ENCODE data around the gene SCNN1G. TPM values are rescaled to one million over a fixed set of nuclear protein-coding genes. Genes with fewer than 3 reads are reported as not detected.

Gene SCNN1G
- total RNA-seq, 4 donors from 2014 or later: 0.20 TPM; not detected in 3

- Histone ChIP-seq H3K27ac (no peak overlapping the region), H3K36me3 (no peaks in the 10 kb centered on the region), H3K9me3 (no peaks in the 10 kb centered on the region), H3K4me1 (peaks cover 0 to 12% (median 0%) of the 10 kb centered on the region in 4 donors), H3K27me3 (no peaks in the 10 kb centered on the region), H3K4me3 (no peak overlapping the region)
- TF ChIP-seq CTCF (IDR thresholded peaks at IDR 0.05) (no peak), POLR2A (IDR thresholded peaks at IDR 0.05) (no peak), EP300 (IDR thresholded peaks at IDR 0.05) (no peak)
- WGBS, 2 donors: 86 to 88% methylated on average over 9 of the region's 9 CpGs
- DNase-seq (ENCODE audit: low spot score in 2 of 2): no peak
Measured at GRCh38 chr16:23194497-23195221, 12.1 kb downstream of the SCNN1G start.

GRCh38 chr16:23195366-23195978, 12.9 kb downstream of the SCNN1G start:
- TF ChIP-seq EP300 (IDR thresholded peaks at IDR 0.05): no peak
- no peak for TF ChIP-seq CTCF (IDR thresholded peaks at IDR 0.05)
- no peak for TF ChIP-seq POLR2A (IDR thresholded peaks at IDR 0.05)
- H3K4me3 ChIP-seq: no peak overlapping the region
- no peak overlapping the region for H3K27ac ChIP-seq
- H3K4me1 ChIP-seq: peaks cover 0 to 12% (median 0%) of the 10 kb centered on the region in 4 donors
- H3K36me3 ChIP-seq: no peaks in the 10 kb centered on the region
- no peaks in the 10 kb centered on the region for H3K9me3 ChIP-seq
- no peak for DNase-seq (ENCODE audit: low spot score in 2 of 2)
- no peaks in the 10 kb centered on the region for H3K27me3 ChIP-seq
- 40 to 45% methylated on average over 3 of the region's 3 CpGs for WGBS, 2 donors

- Histone ChIP-seq H3K4me3 (no peak overlapping the region), H3K9me3 (no peaks in the 10 kb centered on the region), H3K4me1 (peaks cover 0 to 12% (median 0%) of the 10 kb centered on the region in 4 donors), H3K27me3 (no peaks in the 10 kb centered on the region), H3K36me3 (no peaks in the 10 kb centered on the region), H3K27ac (no peak overlapping the region)
- WGBS, 2 donors: 29 to 36% methylated on average over 5 of the region's 5 CpGs
- TF ChIP-seq EP300 (IDR thresholded peaks at IDR 0.05): no peak
- no peak for TF ChIP-seq CTCF (IDR thresholded peaks at IDR 0.05)
- no peak for TF ChIP-seq POLR2A (IDR thresholded peaks at IDR 0.05)
- DNase-seq (ENCODE audit: low spot score in 2 of 2): no peak
Measured at GRCh38 chr16:23196539-23196938, 14.0 kb downstream of the SCNN1G start.

- Histone ChIP-seq H3K36me3 (no peaks in the 10 kb centered on the region), H3K9me3 (no peaks in the 10 kb centered on the region), H3K27ac (no peak overlapping the region), H3K4me1 (no peaks in the 10 kb centered on the region), H3K27me3 (no peaks in the 10 kb centered on the region), H3K4me3 (no peak overlapping the region)
- DNase-seq (ENCODE audit: low spot score in 2 of 2): no peak
- 84 to 87% methylated on average over 1 of the region's 1 CpG for WGBS, 2 donors
- TF ChIP-seq POLR2A (IDR thresholded peaks at IDR 0.05) (no peak), EP300 (IDR thresholded peaks at IDR 0.05) (no peak), CTCF (IDR thresholded peaks at IDR 0.05) (no peak)
Measured at GRCh38 chr16:23202166-23202565, 19.6 kb downstream of the SCNN1G start.

GRCh38 chr16:23206986-23207385, 24.4 kb downstream of the SCNN1G start:
- TF ChIP-seq EP300 (IDR thresholded peaks at IDR 0.05) (no peak), CTCF (IDR thresholded peaks at IDR 0.05) (no peak), POLR2A (IDR thresholded peaks at IDR 0.05) (no peak)
- DNase-seq (ENCODE audit: low spot score in 2 of 2): no peak
- Histone ChIP-seq H3K4me3 (no peak overlapping the region), H3K27me3 (no peaks in the 10 kb centered on the region), H3K27ac (no peak overlapping the region), H3K36me3 (no peaks in the 10 kb centered on the region), H3K4me1 (no peaks in the 10 kb centered on the region), H3K9me3 (no peaks in the 10 kb centered on the region)
- 60 to 67% methylated on average over 7 of the region's 7 CpGs for WGBS, 2 donors

Data from tibial nerve (tissue), 4 donors.